CD4-positive, alpha-beta T cell treated with Interleukin-10 for 1 hour (primary cell): ENCODE results near the gene ZNF512B.
"Not testable (repeated sequence)": the region's sequence is repeated elsewhere in the genome, so short reads cannot be mapped to it uniquely, and the experiment has no call there.

Source experiments
- DNase-seq: peaks from one replicate; pipeline ENCODE4 v3.0.0-alpha.2; 2020

ZNF512B gene

GRCh38 chr20:63976980-63977738 lies 7.4 kb upstream of the ZNF512B start:
- DNase-seq = no peak

GRCh38 chr20:63976511-63976910 lies 6.8 kb upstream of the ZNF512B start:
- DNase-seq = not testable (repeated sequence)

GRCh38 chr20:63974402-63975200 lies 4.9 kb upstream of the ZNF512B start:
- no peak for DNase-seq

GRCh38 chr20:63973636-63974401 lies 4.1 kb upstream of the ZNF512B start:
- DNase-seq = peak; percentile 77

GRCh38 chr20:63973160-63973479 lies 3.4 kb upstream of the ZNF512B start:
- no peak for DNase-seq

- no peak for DNase-seq
These were observed 2.8 kb upstream of the ZNF512B start for GRCh38 chr20:63972312-63973159.

- DNase-seq = not testable (repeated sequence)
These were observed 2.2 kb upstream of the ZNF512B start for GRCh38 chr20:63971960-63972311.

- DNase-seq = no peak
These were observed 1.1 kb upstream of the ZNF512B start for GRCh38 chr20:63970714-63971431.

- DNase-seq = peak; percentile 45
These were observed 586 bp downstream of the ZNF512B start for GRCh38 chr20:63968928-63969760.

- DNase-seq = no peak
These were observed 1.4 kb downstream of the ZNF512B start for GRCh38 chr20:63968136-63968927.

- DNase-seq = no peak
These were observed 2.2 kb downstream of the ZNF512B start for GRCh38 chr20:63967330-63968135.

GRCh38 chr20:63966944-63967322 lies 2.8 kb downstream of the ZNF512B start:
- DNase-seq = no peak

- DNase-seq = no peak
These were observed 3.4 kb downstream of the ZNF512B start for GRCh38 chr20:63966172-63966943.

GRCh38 chr20:63964412-63964811 lies 5.3 kb downstream of the ZNF512B start:
- no peak for DNase-seq

- DNase-seq = no peak
These were observed 5.9 kb downstream of the ZNF512B start for GRCh38 chr20:63963784-63964301.

GRCh38 chr20:63963348-63963741 lies 6.4 kb downstream of the ZNF512B start:
- no peak for DNase-seq

- no peak for DNase-seq
These were observed 7.0 kb downstream of the ZNF512B start for GRCh38 chr20:63962426-63963347.
